ENCODE data around the gene PALS2. TPM values are rescaled to one million over a fixed set of nuclear protein-coding genes. Genes with fewer than 3 reads are reported as not detected.

Gene PALS2
- total RNA-seq, 2 donors from 2014 or later: 8.2 to 9.0 TPM

DNA sequence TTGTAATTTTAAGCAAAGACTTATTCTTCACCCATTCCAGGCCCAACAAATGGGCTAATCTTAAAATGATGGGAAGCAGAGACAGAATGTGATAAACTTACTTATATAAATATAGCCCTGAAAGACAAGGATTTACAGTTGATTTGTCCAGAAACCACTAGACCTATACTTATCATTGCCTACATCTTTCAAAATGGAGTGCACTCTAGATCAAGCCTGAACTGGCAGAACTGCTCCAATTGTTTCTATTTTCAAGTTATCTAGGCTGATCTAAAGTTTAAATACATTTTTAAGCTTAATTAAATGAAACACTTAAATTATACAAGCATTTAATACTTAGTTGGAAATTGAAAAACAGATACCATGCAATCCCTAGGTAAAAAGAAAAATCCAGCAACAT, 24.9 kb upstream of the PALS2 start:
- no peak for DNase-seq (ENCODE audit: low spot score)
- TF ChIP-seq, protein P1, sequence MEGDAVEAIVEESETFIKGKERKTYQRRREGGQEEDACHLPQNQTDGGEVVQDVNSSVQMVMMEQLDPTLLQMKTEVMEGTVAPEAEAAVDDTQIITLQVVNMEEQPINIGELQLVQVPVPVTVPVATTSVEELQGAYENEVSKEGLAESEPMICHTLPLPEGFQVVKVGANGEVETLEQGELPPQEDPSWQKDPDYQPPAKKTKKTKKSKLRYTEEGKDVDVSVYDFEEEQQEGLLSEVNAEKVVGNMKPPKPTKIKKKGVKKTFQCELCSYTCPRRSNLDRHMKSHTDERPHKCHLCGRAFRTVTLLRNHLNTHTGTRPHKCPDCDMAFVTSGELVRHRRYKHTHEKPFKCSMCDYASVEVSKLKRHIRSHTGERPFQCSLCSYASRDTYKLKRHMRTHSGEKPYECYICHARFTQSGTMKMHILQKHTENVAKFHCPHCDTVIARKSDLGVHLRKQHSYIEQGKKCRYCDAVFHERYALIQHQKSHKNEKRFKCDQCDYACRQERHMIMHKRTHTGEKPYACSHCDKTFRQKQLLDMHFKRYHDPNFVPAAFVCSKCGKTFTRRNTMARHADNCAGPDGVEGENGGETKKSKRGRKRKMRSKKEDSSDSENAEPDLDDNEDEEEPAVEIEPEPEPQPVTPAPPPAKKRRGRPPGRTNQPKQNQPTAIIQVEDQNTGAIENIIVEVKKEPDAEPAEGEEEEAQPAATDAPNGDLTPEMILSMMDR (IDR thresholded peaks at IDR 0.05): no peak
- no peaks in the 10 kb centered on the region for H3K36me3 ChIP-seq
- H3K4me1 ChIP-seq: no peaks in the 10 kb centered on the region
- no peaks in the 10 kb centered on the region for H3K9me3 ChIP-seq
- H3K27me3 ChIP-seq: no peaks in the 10 kb centered on the region
- no peak overlapping the region for H3K27ac ChIP-seq
- no peak overlapping the region for H3K4me3 ChIP-seq

DNA sequence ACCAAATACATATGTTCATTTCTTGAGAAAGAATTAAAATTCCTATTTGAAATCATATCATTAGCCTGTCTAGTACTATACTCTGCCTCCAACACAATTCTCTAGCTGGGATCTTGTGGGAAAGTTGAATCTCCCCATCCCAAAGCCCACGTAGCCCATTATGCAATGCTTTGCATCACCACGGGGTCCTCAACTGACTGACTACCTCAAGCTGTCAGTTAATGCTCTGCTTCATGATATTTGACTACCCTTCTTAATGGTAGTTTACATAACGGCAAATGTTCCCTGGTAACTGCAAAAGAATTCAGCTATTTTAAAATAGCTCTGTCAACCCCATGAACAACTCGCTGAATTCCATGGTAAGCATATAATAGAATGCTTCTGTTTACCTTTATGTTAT, 23.3 kb upstream of the PALS2 start:
- H3K27me3 ChIP-seq: no peaks in the 10 kb centered on the region
- no peak for DNase-seq (ENCODE audit: low spot score)
- no peaks in the 10 kb centered on the region for H3K9me3 ChIP-seq
- H3K4me3 ChIP-seq: no peak overlapping the region
- H3K36me3 ChIP-seq: no peaks in the 10 kb centered on the region
- no peaks in the 10 kb centered on the region for H3K4me1 ChIP-seq
- TF ChIP-seq, protein P1 (IDR thresholded peaks at IDR 0.05): no peak
- no peak overlapping the region for H3K27ac ChIP-seq

DNA sequence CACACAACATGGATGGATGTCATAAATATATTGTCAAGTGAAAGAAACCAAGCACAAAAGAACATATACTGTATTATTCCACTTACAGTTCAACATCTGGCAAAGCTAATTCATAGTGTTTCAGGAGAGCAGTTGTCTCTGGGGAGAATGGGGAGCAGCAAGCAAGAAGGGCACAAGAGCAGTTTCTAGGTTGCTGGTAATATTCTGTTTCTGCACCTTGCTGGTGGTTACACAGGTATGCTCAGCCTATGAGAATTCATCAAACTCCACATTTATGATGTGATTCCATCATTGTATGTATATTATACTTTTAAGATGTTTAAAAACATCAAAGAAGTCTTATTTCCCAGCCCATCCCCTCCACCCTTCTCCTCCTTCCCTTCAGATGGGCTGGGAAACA, 18.1 kb upstream of the PALS2 start:
- no peak for DNase-seq (ENCODE audit: low spot score)
- Histone ChIP-seq H3K36me3 (no peaks in the 10 kb centered on the region), H3K4me1 (no peaks in the 10 kb centered on the region), H3K27me3 (no peaks in the 10 kb centered on the region), H3K9me3 (no peaks in the 10 kb centered on the region), H3K27ac (no peak overlapping the region), H3K4me3 (no peak overlapping the region)
- TF ChIP-seq, protein P1 (IDR thresholded peaks at IDR 0.05): no peak

DNA sequence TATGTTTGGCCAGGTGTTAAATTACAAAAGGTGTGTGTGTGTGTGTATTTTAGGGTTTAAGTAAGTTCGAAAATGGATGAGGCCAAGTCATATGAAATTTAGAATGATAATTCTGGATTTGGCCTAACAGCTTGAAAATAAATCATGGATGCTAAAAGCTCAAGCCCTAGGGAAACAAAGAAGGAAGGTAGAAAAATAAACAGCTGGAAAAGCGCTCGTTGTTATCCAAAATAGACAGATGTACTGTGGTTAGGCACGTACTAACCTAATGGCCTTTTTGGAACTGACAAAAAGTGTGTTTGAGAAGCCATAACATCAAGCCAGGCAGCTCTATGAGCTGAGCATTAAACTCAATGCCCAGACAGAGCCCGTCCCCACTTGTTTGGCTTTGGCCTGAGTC, 17.5 kb upstream of the PALS2 start:
- no peak overlapping the region for H3K27ac ChIP-seq
- no peaks in the 10 kb centered on the region for H3K27me3 ChIP-seq
- no peaks in the 10 kb centered on the region for H3K36me3 ChIP-seq
- DNase-seq (ENCODE audit: low spot score): no peak
- H3K9me3 ChIP-seq: no peaks in the 10 kb centered on the region
- TF ChIP-seq, protein P1 (IDR thresholded peaks at IDR 0.05): no peak
- H3K4me1 ChIP-seq: no peaks in the 10 kb centered on the region
- H3K4me3 ChIP-seq: no peak overlapping the region

DNA sequence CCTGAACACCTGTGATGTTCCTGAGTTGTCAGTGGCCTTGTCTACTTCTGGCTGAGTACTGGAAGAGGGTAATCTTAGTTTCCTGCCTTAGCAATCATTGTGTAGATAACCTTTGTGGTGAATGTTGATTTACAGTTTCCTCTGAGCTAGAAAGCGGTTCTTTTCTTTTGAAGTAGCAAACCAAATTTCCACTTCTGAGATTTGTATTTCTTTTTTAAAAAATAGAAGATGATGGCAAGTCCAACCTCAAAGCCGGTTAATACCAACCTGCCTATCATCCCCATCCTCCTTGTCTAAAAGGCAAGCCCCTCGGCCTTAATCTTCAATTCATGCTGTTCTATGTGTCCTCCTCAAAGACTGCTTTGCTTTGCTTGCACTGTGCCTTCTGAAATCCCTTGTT, 12.5 kb upstream of the PALS2 start:
- H3K4me1 ChIP-seq: no peaks in the 10 kb centered on the region
- no peak overlapping the region for H3K4me3 ChIP-seq
- no peaks in the 10 kb centered on the region for H3K9me3 ChIP-seq
- DNase-seq (ENCODE audit: low spot score): no peak
- TF ChIP-seq, protein P1 (IDR thresholded peaks at IDR 0.05): no peak
- H3K36me3 ChIP-seq: no peaks in the 10 kb centered on the region
- H3K27me3 ChIP-seq: no peaks in the 10 kb centered on the region
- H3K27ac ChIP-seq: no peak overlapping the region

DNA sequence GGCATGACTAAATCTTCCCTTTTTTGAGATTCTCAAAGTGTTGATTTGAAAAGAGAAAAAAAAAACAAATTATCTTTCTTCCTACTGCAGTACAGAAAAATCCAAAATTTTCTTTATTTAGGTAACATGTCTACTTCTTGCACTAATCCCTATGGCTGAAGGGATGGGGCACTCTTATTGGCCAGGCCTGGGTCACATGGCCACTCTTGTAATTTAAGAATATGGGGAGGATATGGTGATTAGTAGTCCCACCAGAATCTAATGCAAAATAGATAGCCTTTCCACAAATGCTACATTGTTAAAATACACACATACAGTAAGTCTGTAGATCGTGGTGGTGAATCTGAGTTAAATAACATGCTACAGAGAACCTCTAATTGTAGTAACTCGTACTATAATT, 7.0 kb upstream of the PALS2 start:
- TF ChIP-seq, protein P1 (IDR thresholded peaks at IDR 0.05): no peak
- no peak for DNase-seq (ENCODE audit: low spot score)
- no peaks in the 10 kb centered on the region for H3K4me1 ChIP-seq
- no peaks in the 10 kb centered on the region for H3K9me3 ChIP-seq
- no peak overlapping the region for H3K27ac ChIP-seq
- no peaks in the 10 kb centered on the region for H3K36me3 ChIP-seq
- H3K27me3 ChIP-seq: no peaks in the 10 kb centered on the region
- no peak overlapping the region for H3K4me3 ChIP-seq

Measured in right atrium auricular region (tissue), 2 donors.